B cell (primary cell): ENCODE results near the gene RNF213. TPM values are rescaled to one million over a fixed set of nuclear protein-coding genes. Genes with fewer than 3 reads are reported as not detected.

Experiments used
- ATAC-seq: fragments of 200-7000 bp; cut with Tn5 transposase; one replicate; pipeline ENCODE4 v1.10.0; 2021; ENCODE audit warnings: low read depth, mild to moderate bottlenecking, moderate number of reproducible peaks, moderate library complexity
- CTCF ChIA-PET: fragments of 350-600 bp; sonication (Branson Sonifier 250); formaldehyde crosslinking; loops from one replicate; lab custom pipeline; 2021; ENCODE audit warnings: antibody characterized with exemption, inconsistent platforms; lab: Charles Lee
- POLR2A ChIA-PET: fragments of 350-600 bp; sonication (Branson Sonifier 250); formaldehyde crosslinking; loops from one replicate; lab custom pipeline; 2021; ENCODE audit warnings: antibody characterized with exemption; lab: Charles Lee
- DNase-seq: peaks from one replicate; pipeline ENCODE4 v3.0.0; 2013
- H2AFZ ChIP-seq: 2 replicates; pipeline ENCODE4 v1.6.1; 2012; ENCODE audit warnings: mild to moderate bottlenecking, low read depth, low read length; ENCODE audit not compliant: insufficient read depth, poor library complexity, severe bottlenecking
- H3K27ac ChIP-seq, 2 donors: 1 replicate in 1 of 2; 2 replicates in 1 of 2; pipeline ENCODE4 v1.5.1; 2012 to 2013; ENCODE audit warnings: low read length in 2 of 2, mild to moderate bottlenecking in 2 of 2, moderate library complexity in 1 of 2
- H3K27me3 ChIP-seq, 4 experiments: fragments of 200-600 bp in 1 of 4; sonication (generic) in 1 of 4; replicated peaks in 1 of 4; 1 replicate in 2 of 4; 2 replicates in 2 of 4; pipeline versions ENCODE4 v1.6.1 to v1.7.0; 2013 to 2016; ENCODE audit warnings: low read length in 3 of 4, mild to moderate bottlenecking in 2 of 4, mixed read lengths in 1 of 4, moderate library complexity in 1 of 4; ENCODE audit not compliant: insufficient read depth in 4 of 4, control insufficient read depth in 3 of 4; ENCODE audit errors: control extremely low read depth in 1 of 4
- H3K36me3 ChIP-seq, 2 experiments: replicated peaks in 1 of 2; 1 replicate in 1 of 2; 2 replicates in 1 of 2; pipeline versions ENCODE4 v1.6.1 to v1.7.1; 2013; ENCODE audit warnings: low read length in 1 of 2; ENCODE audit not compliant: insufficient read depth in 2 of 2, control insufficient read depth in 1 of 2; ENCODE audit errors: control extremely low read depth in 1 of 2, extremely low read depth in 1 of 2
- H3K4me1 ChIP-seq, 2 donors: fragments of 200-600 bp in 1 of 2; sonication (generic) in 1 of 2; 1 replicate in 1 of 2; 2 replicates in 1 of 2; pipeline versions ENCODE4 v1.5.1 to v1.6.1; 2013 to 2017; ENCODE audit warnings: low read length in 2 of 2; ENCODE audit not compliant: control insufficient read depth in 2 of 2, insufficient read depth in 2 of 2
- H3K4me2 ChIP-seq: replicated peaks from 2 replicates; pipeline ENCODE3; 2012; ENCODE audit warnings: mild to moderate bottlenecking, low read depth, low read length; ENCODE audit not compliant: poor library complexity, severe bottlenecking
- H3K4me3 ChIP-seq, 5 experiments: fragments of 200-600 bp in 1 of 5; sonication (generic) in 1 of 5; 1 replicate in 3 of 5; 2 replicates in 2 of 5; pipeline versions ENCODE4 v1.5.1 to v1.7.0; 2011 to 2016; ENCODE audit warnings: low read length in 4 of 5, mild to moderate bottlenecking in 4 of 5, low read depth in 2 of 5, control low read depth in 1 of 5, moderate library complexity in 1 of 5; ENCODE audit not compliant: insufficient read depth in 1 of 5; ENCODE audit errors: control extremely low read depth in 1 of 5, extremely low read depth in 1 of 5
- H3K79me2 ChIP-seq: fragments of 200-600 bp; sonication (generic); one replicate; pipeline ENCODE4 v1.6.0; 2016; ENCODE audit warnings: low read length; ENCODE audit not compliant: control insufficient read depth, insufficient read depth
- H3K9ac ChIP-seq: fragments of 200-600 bp; sonication (generic); 2 replicates; pipeline ENCODE4 v1.6.1; 2017; ENCODE audit warnings: mild to moderate bottlenecking, low read length, moderate library complexity
- H3K9me3 ChIP-seq, 3 donors: one replicate each; pipeline versions ENCODE4 v1.6.1 to v1.7.1; 2013; ENCODE audit warnings: low read length in 2 of 3; ENCODE audit not compliant: control insufficient read depth in 2 of 3, insufficient read depth in 1 of 3; ENCODE audit errors: control extremely low read depth in 1 of 3
- H4K20me1 ChIP-seq: 2 replicates; pipeline ENCODE4 v1.6.0; 2012; ENCODE audit warnings: mild to moderate bottlenecking, low read length; ENCODE audit not compliant: insufficient read depth, control insufficient read depth, poor library complexity, severe bottlenecking
- H3K27ac Mint-ChIP-seq: one replicate; pipeline ENCODE4 v1.8.0; 2021; ENCODE audit warnings: mixed read lengths
- H3K27me3 Mint-ChIP-seq: one replicate; pipeline ENCODE4 v1.8.0; 2021; ENCODE audit warnings: mixed read lengths
- H3K4me1 Mint-ChIP-seq: one replicate; pipeline ENCODE4 v1.8.0; 2021; ENCODE audit warnings: mixed read lengths
- H3K4me3 Mint-ChIP-seq: one replicate; pipeline ENCODE4 v1.8.0; 2021; ENCODE audit warnings: mixed read lengths
- H3K9me3 Mint-ChIP-seq: one replicate; pipeline ENCODE4 v1.8.0; 2022; ENCODE audit warnings: mixed read lengths; ENCODE audit not compliant: insufficient read depth
- EZH2 ChIP-seq: IDR thresholded peaks from 2 replicates; pipeline ENCODE4 v1.6.1; 2012; ENCODE audit warnings: borderline replicate concordance, low read depth, mild to moderate bottlenecking, moderate library complexity, low read length; ENCODE audit not compliant: insufficient read depth, poor library complexity, severe bottlenecking
- WGBS: methylation state at CpG from one replicate; pipeline ENCODE4 v1.1.5; 2013; ENCODE audit warnings: missing lambda C conversion rate; ENCODE audit not compliant: insufficient coverage; 5-methylcytosine and 5-hydroxymethylcytosine counted together
- intact Hi-C: fragments of 100-400 bp; cut with micrococcal nuclease; formaldehyde crosslinking; loops from one replicate; pipeline ENCODE4 v1.10.0; 2022
- polyA plus RNA-seq: library from polyadenylated mRNA; depleted of rRNA; stranded (reverse); fragments of >200 nt; gene quantifications from 2 replicates; pipeline ENCODE4 v1.2.3, GENCODE V29; 2012
- total RNA-seq, 2 donors: library from RNA; stranded (reverse); fragments of 120-200 nt in 1 of 2; gene quantifications; 1 replicate in 1 of 2; 2 replicates in 1 of 2; pipeline versions ENCODE4 v1.2.3 to v1.2.4, GENCODE V29; 2013 to 2022
- TF ChIP-seq, protein P1 (sequence below): fragments of 200-600 bp; IDR thresholded peaks from one replicate; pipeline ENCODE4 v1.8.0; 2022; ENCODE audit warnings: antibody characterized with exemption, mild to moderate bottlenecking

The RNF213 gene
- total and polyA plus RNA-seq, 2 donors (not counting 1 experiment from before 2014, with no cell fraction given): 121 to 287 TPM

DNA sequence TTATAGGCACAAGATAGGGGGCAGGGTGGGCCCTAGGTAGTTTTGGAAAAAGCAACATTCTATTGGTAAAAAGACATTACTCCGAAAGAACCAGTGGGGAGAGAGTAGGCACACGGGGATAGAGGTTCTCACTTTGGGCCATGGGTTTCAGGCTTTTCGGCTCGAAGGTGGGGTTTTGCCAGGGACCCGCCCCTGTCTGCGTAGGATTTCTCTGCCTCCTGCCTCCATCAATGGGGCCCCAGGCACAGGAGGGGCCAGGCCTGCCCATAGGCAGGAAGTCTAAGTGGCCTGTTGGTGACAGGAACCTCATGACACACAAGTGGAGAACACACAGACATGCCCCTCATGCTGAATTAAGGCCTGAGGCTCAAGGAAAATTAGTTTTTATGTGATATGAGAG is 57.5 kb downstream of the RNF213 start:
- Histone ChIP-seq H3K79me2 (peaks cover 16% of the 10 kb centered on the region), H3K4me2 (no peak overlapping the region), H3K27me3 (no peaks in the 10 kb centered on the region), H4K20me1 (peaks cover 35% of the 10 kb centered on the region), H3K27ac (no peak overlapping the region), H2AFZ (no peak overlapping the region), H3K4me3 (no peak overlapping the region), H3K36me3 (peaks cover 5 to 61% of the 10 kb centered on the region in 2 experiments), H3K4me1 (no peaks in the 10 kb centered on the region), H3K9me3 (peaks cover 0 to 10% (median 1%) of the 10 kb centered on the region in 3 donors), H3K9ac (no peak overlapping the region)
- no peak for DNase-seq
- Mint-ChIP-seq H3K4me1 (no peaks in the 10 kb centered on the region), H3K27me3 (no peaks in the 10 kb centered on the region), H3K9me3 (peaks cover 1% of the 10 kb centered on the region), H3K27ac (no peak overlapping the region), H3K4me3 (no peak overlapping the region)
- no peak for ATAC-seq
- POLR2A ChIA-PET: no interaction called here
- WGBS: 98% methylated on average over 6 of the region's 6 CpGs
- CTCF ChIA-PET: no interaction called here
- TF ChIP-seq EZH2: no peak
- TF ChIP-seq, protein P1, sequence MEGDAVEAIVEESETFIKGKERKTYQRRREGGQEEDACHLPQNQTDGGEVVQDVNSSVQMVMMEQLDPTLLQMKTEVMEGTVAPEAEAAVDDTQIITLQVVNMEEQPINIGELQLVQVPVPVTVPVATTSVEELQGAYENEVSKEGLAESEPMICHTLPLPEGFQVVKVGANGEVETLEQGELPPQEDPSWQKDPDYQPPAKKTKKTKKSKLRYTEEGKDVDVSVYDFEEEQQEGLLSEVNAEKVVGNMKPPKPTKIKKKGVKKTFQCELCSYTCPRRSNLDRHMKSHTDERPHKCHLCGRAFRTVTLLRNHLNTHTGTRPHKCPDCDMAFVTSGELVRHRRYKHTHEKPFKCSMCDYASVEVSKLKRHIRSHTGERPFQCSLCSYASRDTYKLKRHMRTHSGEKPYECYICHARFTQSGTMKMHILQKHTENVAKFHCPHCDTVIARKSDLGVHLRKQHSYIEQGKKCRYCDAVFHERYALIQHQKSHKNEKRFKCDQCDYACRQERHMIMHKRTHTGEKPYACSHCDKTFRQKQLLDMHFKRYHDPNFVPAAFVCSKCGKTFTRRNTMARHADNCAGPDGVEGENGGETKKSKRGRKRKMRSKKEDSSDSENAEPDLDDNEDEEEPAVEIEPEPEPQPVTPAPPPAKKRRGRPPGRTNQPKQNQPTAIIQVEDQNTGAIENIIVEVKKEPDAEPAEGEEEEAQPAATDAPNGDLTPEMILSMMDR: no peak
- intact Hi-C loops: no loop called here

GRCh38 chr17:80319262-80319998 is 58.8 kb downstream of the RNF213 start:
- intact Hi-C loops: no loop called here
- POLR2A ChIA-PET: no interaction called here
- Histone ChIP-seq H3K4me1 (no peaks in the 10 kb centered on the region), H3K27ac (no peak overlapping the region), H3K4me2 (no peak overlapping the region), H3K9ac (no peak overlapping the region), H3K79me2 (peaks cover 10% of the 10 kb centered on the region), H2AFZ (no peak overlapping the region), H3K9me3 (peaks cover 0 to 10% (median 1%) of the 10 kb centered on the region in 3 donors), H3K4me3 (no peak overlapping the region), H4K20me1 (peaks cover 30% of the 10 kb centered on the region), H3K27me3 (no peaks in the 10 kb centered on the region), H3K36me3 (peaks cover 5 to 61% of the 10 kb centered on the region in 2 experiments)
- CTCF ChIA-PET: no interaction called here
- Mint-ChIP-seq H3K27me3 (no peaks in the 10 kb centered on the region), H3K4me1 (no peaks in the 10 kb centered on the region), H3K4me3 (no peak overlapping the region), H3K27ac (no peak overlapping the region), H3K9me3 (peaks cover 1% of the 10 kb centered on the region)
- WGBS: 97% methylated on average over 19 of the region's 22 CpGs
- ATAC-seq (no peak), DNase-seq (no peak)
- TF ChIP-seq EZH2: no peak
- TF ChIP-seq, protein P1: no peak
